HG03175 (cell line): ENCODE data around the gene EHD1.

ENCODE experiments used
- ATAC-seq: cut with Tn5 transposase; IDR thresholded peaks from one replicate; pipeline ENCODE4 v1.9.1; 2021; ENCODE audit warnings: mild to moderate bottlenecking, moderate library complexity; ENCODE audit not compliant: unreplicated experiment

EHD1 gene

GRCh38 chr11:64891880-64892279 lies 13.5 kb upstream of the EHD1 start:
- no peak for ATAC-seq

- no peak for ATAC-seq
These were observed 12.9 kb upstream of the EHD1 start for GRCh38 chr11:64891215-64891848.

GRCh38 chr11:64890522-64890939 lies 12.1 kb upstream of the EHD1 start:
- ATAC-seq, result no peak

- no peak for ATAC-seq
These were observed 10.5 kb upstream of the EHD1 start for GRCh38 chr11:64888729-64889511.

- no peak for ATAC-seq
These were observed 9.9 kb upstream of the EHD1 start for GRCh38 chr11:64888406-64888728.

GRCh38 chr11:64887757-64888405 lies 9.5 kb upstream of the EHD1 start:
- peak; percentile 75 for ATAC-seq

- ATAC-seq, result no peak
These were observed 8.9 kb upstream of the EHD1 start for GRCh38 chr11:64887234-64887756.

GRCh38 chr11:64885367-64886286 lies 7.2 kb upstream of the EHD1 start:
- ATAC-seq, result no peak

- ATAC-seq, result no peak
These were observed 5.6 kb upstream of the EHD1 start for GRCh38 chr11:64884019-64884418.

- ATAC-seq, result no peak
These were observed 5.2 kb upstream of the EHD1 start for GRCh38 chr11:64883575-64883974.

GRCh38 chr11:64882243-64882642 lies 3.8 kb upstream of the EHD1 start:
- ATAC-seq, result no peak

GRCh38 chr11:64881476-64881875 lies 3.1 kb upstream of the EHD1 start:
- no peak for ATAC-seq

GRCh38 chr11:64880240-64881001 lies 2.0 kb upstream of the EHD1 start:
- no peak for ATAC-seq

GRCh38 chr11:64879244-64879900 lies 951 bp upstream of the EHD1 start:
- ATAC-seq, result no peak

- ATAC-seq, result no peak
These were observed 263 bp downstream of the EHD1 start for GRCh38 chr11:64878223-64878493.

GRCh38 chr11:64877390-64878222 lies 815 bp downstream of the EHD1 start:
- no peak for ATAC-seq

GRCh38 chr11:64876835-64877341 lies 1.5 kb downstream of the EHD1 start:
- ATAC-seq, result no peak

- ATAC-seq, result no peak
These were observed 2.1 kb downstream of the EHD1 start for GRCh38 chr11:64876229-64876750.
